Transverse colon (tissue), 3 donors: Measurements from ENCODE around the gene DCAF10.

Experiments
- CTCF ChIP-seq, 5 experiments: fragments of 200-600 bp in 3 of 5; fragments of 450-650 bp in 2 of 5; sonication (generic) in 3 of 5; IDR thresholded peaks; 1 replicate in 2 of 5; 2 replicates in 3 of 5; pipeline ENCODE4 v1.5.1; 2016 to 2017; ENCODE audit warnings: antibody characterized with exemption in 5 of 5, inconsistent platforms in 3 of 5, mild to moderate bottlenecking in 2 of 5, moderate library complexity in 1 of 5
- EP300 ChIP-seq: sonication (generic); formaldehyde crosslinking; IDR thresholded peaks from one replicate; pipeline ENCODE4 v1.6.1; 2017; ENCODE audit warnings: antibody characterized with exemption, low read depth

- no peak for TF ChIP-seq CTCF (IDR thresholded peaks at IDR 0.05)
- TF ChIP-seq EP300, result no peak
These were observed 56.0 kb downstream of the DCAF10 start for GRCh38 chr9:37856551-37856950.
